ENCODE measurements around the gene POM121C. TPM values are rescaled to one million over a fixed set of nuclear protein-coding genes. Genes with fewer than 3 reads are reported as not detected.
"Not testable (repeated sequence)": the region's sequence is repeated elsewhere in the genome, so short reads cannot be mapped to it uniquely, and the experiment has no call there.

POM121C gene
- total RNA-seq, 2 experiments from 2014 or later: 19.9 to 101 TPM

- H3K27ac ChIP-seq (ENCODE audit: low read depth, low read length, poor library complexity, severe bottlenecking); H3K36me3 ChIP-seq (ENCODE audit: insufficient read depth, low read length); BruUV-seq (replicated peaks); H3K9me2 ChIP-seq (ENCODE audit: insufficient read depth, low read length); POLR2A ChIA-PET; H3K4me3 ChIP-seq (ENCODE audit: low read depth, low read length, poor library complexity, severe bottlenecking); H3K79me2 ChIP-seq (ENCODE audit: insufficient read depth, low read depth, low read length); DNase-seq (ENCODE audit: low spot score); intact Hi-C loops (cut with micrococcal nuclease; ENCODE audit: unreplicated experiment); H2AFZ ChIP-seq (ENCODE audit: low read length); H3K9me3 ChIP-seq (ENCODE audit: low read length); CTCF ChIA-PET (ENCODE audit: unreplicated experiment); H4K20me1 ChIP-seq (ENCODE audit: insufficient read depth, low read length); H3K4me2 ChIP-seq (ENCODE audit: low read length); H3K4me1 ChIP-seq (ENCODE audit: insufficient read depth, low read length, poor library complexity, severe bottlenecking): not testable (repeated sequence)
Measured at GRCh38 chr7:75398771-75399700, 87.1 kb downstream of the POM121C start.

- not testable (repeated sequence) for BruUV-seq (replicated peaks); H3K27ac ChIP-seq (ENCODE audit: low read depth, low read length, poor library complexity, severe bottlenecking)
Measured at GRCh38 chr7:75397865-75398264, 88.2 kb downstream of the POM121C start.

GRCh38 chr7:75395329-75395728 lies 90.8 kb downstream of the POM121C start, which contains the start of gene TRIM73:
TSS of gene TRIM73 (plus strand) at chr7:75395629. CDS start at chr7:75398934, 3,305 bp downstream.
- CTCF ChIA-PET (ENCODE audit: unreplicated experiment); H3K4me3 ChIP-seq (ENCODE audit: low read depth, low read length, poor library complexity, severe bottlenecking); intact Hi-C loops (cut with micrococcal nuclease; ENCODE audit: unreplicated experiment); H3K27ac ChIP-seq (ENCODE audit: low read depth, low read length, poor library complexity, severe bottlenecking); H3K36me3 ChIP-seq (ENCODE audit: insufficient read depth, low read length); H3K9me3 ChIP-seq (ENCODE audit: low read length); H3K4me1 ChIP-seq (ENCODE audit: insufficient read depth, low read length, poor library complexity, severe bottlenecking); H3K79me2 ChIP-seq (ENCODE audit: insufficient read depth, low read depth, low read length); H3K9me2 ChIP-seq (ENCODE audit: insufficient read depth, low read length); DNase-seq (ENCODE audit: low spot score); POLR2A ChIA-PET; H3K4me2 ChIP-seq (ENCODE audit: low read length); BruUV-seq (replicated peaks); H2AFZ ChIP-seq (ENCODE audit: low read length); H4K20me1 ChIP-seq (ENCODE audit: insufficient read depth, low read length): not testable (repeated sequence)

More at GRCh38 chr7:75397865-75398264, 88.2 kb downstream of the POM121C start:
- H3K9me2 ChIP-seq (ENCODE audit: insufficient read depth, low read length); H4K20me1 ChIP-seq (ENCODE audit: insufficient read depth, low read length); H2AFZ ChIP-seq (ENCODE audit: low read length); H3K4me3 ChIP-seq (ENCODE audit: low read depth, low read length, poor library complexity, severe bottlenecking); intact Hi-C loops (cut with micrococcal nuclease; ENCODE audit: unreplicated experiment); H3K4me2 ChIP-seq (ENCODE audit: low read length); H3K36me3 ChIP-seq (ENCODE audit: insufficient read depth, low read length); H3K9me3 ChIP-seq (ENCODE audit: low read length); H3K4me1 ChIP-seq (ENCODE audit: insufficient read depth, low read length, poor library complexity, severe bottlenecking); CTCF ChIA-PET (ENCODE audit: unreplicated experiment); H3K79me2 ChIP-seq (ENCODE audit: insufficient read depth, low read depth, low read length); DNase-seq (ENCODE audit: low spot score); POLR2A ChIA-PET: not testable (repeated sequence)

DNA sequence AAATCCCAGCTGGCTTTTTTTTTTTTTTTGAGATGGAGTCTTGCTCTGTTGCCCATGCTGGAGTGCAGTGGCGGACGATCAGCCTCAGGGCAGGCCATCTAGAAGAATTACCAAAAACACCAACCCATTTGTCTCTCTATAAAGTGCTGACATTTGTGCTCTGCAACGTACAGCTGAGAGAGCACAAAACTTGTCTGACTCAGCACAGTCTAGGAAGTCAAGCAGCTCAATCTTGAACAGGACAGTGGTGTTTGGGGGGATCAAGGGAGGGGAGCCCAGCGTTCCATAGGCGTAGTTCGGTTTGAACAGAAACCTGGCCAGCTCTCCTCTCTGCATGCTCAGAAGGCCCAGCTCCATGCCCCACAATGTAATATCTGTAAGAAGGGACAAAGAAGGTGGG lies 92.9 kb downstream of the POM121C start:
- intact Hi-C loops (cut with micrococcal nuclease; ENCODE audit: unreplicated experiment); H3K4me1 ChIP-seq (ENCODE audit: insufficient read depth, low read length, poor library complexity, severe bottlenecking); DNase-seq (ENCODE audit: low spot score); H4K20me1 ChIP-seq (ENCODE audit: insufficient read depth, low read length); POLR2A ChIA-PET; H3K36me3 ChIP-seq (ENCODE audit: insufficient read depth, low read length); H3K9me3 ChIP-seq (ENCODE audit: low read length); H3K27ac ChIP-seq (ENCODE audit: low read depth, low read length, poor library complexity, severe bottlenecking); H3K4me3 ChIP-seq (ENCODE audit: low read depth, low read length, poor library complexity, severe bottlenecking); CTCF ChIA-PET (ENCODE audit: unreplicated experiment); H3K79me2 ChIP-seq (ENCODE audit: insufficient read depth, low read depth, low read length); H3K4me2 ChIP-seq (ENCODE audit: low read length); H3K9me2 ChIP-seq (ENCODE audit: insufficient read depth, low read length); H2AFZ ChIP-seq (ENCODE audit: low read length): not testable (repeated sequence)
- BruUV-seq (replicated peaks): TSS peak; percentile 39

DNA sequence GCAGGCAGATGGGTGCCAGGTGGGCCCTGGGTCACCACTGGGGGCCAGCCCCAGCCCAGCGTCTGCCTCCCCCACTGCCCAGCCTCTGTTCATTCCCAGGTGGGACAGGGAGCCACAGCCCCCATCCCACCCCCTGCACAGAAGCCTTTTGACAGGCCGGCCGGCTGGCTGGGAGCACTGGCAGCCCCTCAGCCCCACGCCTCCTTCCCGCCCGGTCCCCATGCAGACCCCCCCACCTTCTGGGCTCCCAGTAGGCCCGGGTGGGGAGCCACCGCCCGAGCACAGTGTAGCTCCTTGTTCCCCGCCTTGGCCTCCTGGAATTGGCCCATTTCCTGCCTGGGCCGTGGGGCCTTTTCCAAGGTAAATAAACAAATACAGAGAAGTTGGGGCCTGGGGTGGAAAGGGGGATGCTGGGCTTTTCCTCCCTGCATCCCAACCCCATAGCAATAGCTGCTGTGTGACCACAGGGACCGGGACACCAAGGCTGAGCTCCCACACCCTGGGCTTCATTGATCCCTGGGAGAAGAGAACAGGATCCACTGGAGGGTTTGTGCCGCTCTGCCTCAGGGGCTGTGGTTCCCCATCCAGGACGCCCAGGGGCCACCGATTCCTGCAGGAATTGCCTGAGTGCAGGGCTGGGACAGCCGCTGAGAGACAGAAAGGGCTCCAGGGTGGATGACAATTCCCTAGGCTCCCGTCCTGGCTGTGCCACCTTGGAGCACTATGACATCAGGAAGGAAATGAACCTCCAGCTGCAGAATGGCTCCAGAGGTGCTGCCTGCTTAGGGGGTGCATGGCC lies 111.4 kb downstream of the POM121C start:
- BruUV-seq (replicated peaks); POLR2A ChIA-PET; intact Hi-C loops (cut with micrococcal nuclease; ENCODE audit: unreplicated experiment): not testable (repeated sequence)

DNA sequence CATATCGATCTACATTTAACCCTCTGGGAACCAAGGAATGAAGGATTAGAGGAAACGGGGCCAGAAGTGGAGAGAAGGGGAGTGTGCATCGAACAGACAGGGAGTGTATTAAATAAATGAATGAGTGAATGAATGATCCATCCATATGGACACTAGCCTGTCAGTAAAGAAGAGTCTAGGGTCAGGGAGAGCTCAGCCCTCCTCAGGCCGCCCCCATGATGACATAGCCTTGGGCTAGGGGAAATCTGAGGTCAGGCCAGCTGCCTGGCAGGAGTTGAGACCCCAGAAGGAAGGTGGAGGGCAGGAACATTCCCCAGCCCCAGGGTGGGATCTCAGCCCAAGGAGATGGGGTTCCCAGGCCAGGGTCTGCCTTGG lies 112.0 kb downstream of the POM121C start:
- H2AFZ ChIP-seq (ENCODE audit: low read length); H3K4me1 ChIP-seq (ENCODE audit: insufficient read depth, low read length, poor library complexity, severe bottlenecking); H3K27ac ChIP-seq (ENCODE audit: low read depth, low read length, poor library complexity, severe bottlenecking); H3K79me2 ChIP-seq (ENCODE audit: insufficient read depth, low read depth, low read length); intact Hi-C loops (cut with micrococcal nuclease; ENCODE audit: unreplicated experiment); H3K36me3 ChIP-seq (ENCODE audit: insufficient read depth, low read length); H3K9me3 ChIP-seq (ENCODE audit: low read length); H3K4me2 ChIP-seq (ENCODE audit: low read length); POLR2A ChIA-PET; H4K20me1 ChIP-seq (ENCODE audit: insufficient read depth, low read length); BruUV-seq (replicated peaks); DNase-seq (ENCODE audit: low spot score); CTCF ChIA-PET (ENCODE audit: unreplicated experiment); H3K4me3 ChIP-seq (ENCODE audit: low read depth, low read length, poor library complexity, severe bottlenecking); H3K9me2 ChIP-seq (ENCODE audit: insufficient read depth, low read length): not testable (repeated sequence)

More for the DNA sequence above, 111.4 kb downstream of the POM121C start:
- H3K9me3 ChIP-seq (ENCODE audit: low read length); H3K4me1 ChIP-seq (ENCODE audit: insufficient read depth, low read length, poor library complexity, severe bottlenecking); H3K4me2 ChIP-seq (ENCODE audit: low read length); H3K79me2 ChIP-seq (ENCODE audit: insufficient read depth, low read depth, low read length); H2AFZ ChIP-seq (ENCODE audit: low read length); H3K36me3 ChIP-seq (ENCODE audit: insufficient read depth, low read length); DNase-seq (ENCODE audit: low spot score); H3K4me3 ChIP-seq (ENCODE audit: low read depth, low read length, poor library complexity, severe bottlenecking); CTCF ChIA-PET (ENCODE audit: unreplicated experiment); H3K27ac ChIP-seq (ENCODE audit: low read depth, low read length, poor library complexity, severe bottlenecking); H3K9me2 ChIP-seq (ENCODE audit: insufficient read depth, low read length); H4K20me1 ChIP-seq (ENCODE audit: insufficient read depth, low read length): not testable (repeated sequence)

All from OCI-LY7 (cell line).